GOT3 (cell line): ENCODE data around the gene SPATA33.

Source experiments
- DNase-seq: peaks from one replicate; lab custom pipeline; 2025; ENCODE audit warnings: mixed read lengths; lab: John Stamatoyannopoulos, UW

Gene SPATA33

GRCh38 chr16:89709716-89710432 is 52.2 kb downstream of the SPATA33 start:
- DNase-seq: no peak

- DNase-seq: no peak
Observed at GRCh38 chr16:89710709-89711564, 53.3 kb downstream of the SPATA33 start.

GRCh38 chr16:89711601-89712273 is 54.1 kb downstream of the SPATA33 start:
- DNase-seq: no peak

- DNase-seq: no peak
Observed at GRCh38 chr16:89712274-89712781, 54.7 kb downstream of the SPATA33 start.

GRCh38 chr16:89716493-89716892 is 58.9 kb downstream of the SPATA33 start:
- no peak for DNase-seq

GRCh38 chr16:89716916-89717687 is 59.5 kb downstream of the SPATA33 start:
- no peak for DNase-seq

- DNase-seq: no peak
Observed at GRCh38 chr16:89717688-89718505, 60.3 kb downstream of the SPATA33 start.
